ENCODE results near the gene ARHGEF7.

GRCh38 chr13:111171112-111171511 is 56.0 kb downstream of the ARHGEF7 start:
- TF ChIP-seq, protein P1, sequence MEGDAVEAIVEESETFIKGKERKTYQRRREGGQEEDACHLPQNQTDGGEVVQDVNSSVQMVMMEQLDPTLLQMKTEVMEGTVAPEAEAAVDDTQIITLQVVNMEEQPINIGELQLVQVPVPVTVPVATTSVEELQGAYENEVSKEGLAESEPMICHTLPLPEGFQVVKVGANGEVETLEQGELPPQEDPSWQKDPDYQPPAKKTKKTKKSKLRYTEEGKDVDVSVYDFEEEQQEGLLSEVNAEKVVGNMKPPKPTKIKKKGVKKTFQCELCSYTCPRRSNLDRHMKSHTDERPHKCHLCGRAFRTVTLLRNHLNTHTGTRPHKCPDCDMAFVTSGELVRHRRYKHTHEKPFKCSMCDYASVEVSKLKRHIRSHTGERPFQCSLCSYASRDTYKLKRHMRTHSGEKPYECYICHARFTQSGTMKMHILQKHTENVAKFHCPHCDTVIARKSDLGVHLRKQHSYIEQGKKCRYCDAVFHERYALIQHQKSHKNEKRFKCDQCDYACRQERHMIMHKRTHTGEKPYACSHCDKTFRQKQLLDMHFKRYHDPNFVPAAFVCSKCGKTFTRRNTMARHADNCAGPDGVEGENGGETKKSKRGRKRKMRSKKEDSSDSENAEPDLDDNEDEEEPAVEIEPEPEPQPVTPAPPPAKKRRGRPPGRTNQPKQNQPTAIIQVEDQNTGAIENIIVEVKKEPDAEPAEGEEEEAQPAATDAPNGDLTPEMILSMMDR (IDR thresholded peaks at IDR 0.05; ENCODE audit: insufficient read depth, low read depth, low read length), result no peak
- no peak for TF ChIP-seq EZH2 (IDR thresholded peaks at IDR 0.05; ENCODE audit: insufficient read depth, low read length)
